Effector memory CD8-positive, alpha-beta T cell (primary cell): ENCODE data around the gene ITGAV.

ENCODE experiments used
- ATAC-seq: fragments of 150-1000 bp; cut with Tn5 transposase; replicated peaks from 2 replicates; pipeline ENCODE4 v1.10.0; 2021; ENCODE audit warnings: mild to moderate bottlenecking, moderate library complexity
- DNase-seq, 3 experiments: peaks; one replicate each; pipeline ENCODE4 v3.0.0; 2021
- H3K27ac Mint-ChIP-seq, 2 donors: one replicate each; pipeline ENCODE4 v1.8.0; 2022; ENCODE audit warnings: mild to moderate bottlenecking in 2 of 2, mixed read lengths in 2 of 2, moderate library complexity in 2 of 2
- H3K27me3 Mint-ChIP-seq, 2 donors: one replicate each; pipeline ENCODE4 v1.8.0; 2022; ENCODE audit warnings: mixed read lengths in 2 of 2
- H3K36me3 Mint-ChIP-seq: one replicate; pipeline ENCODE4 v1.8.0; 2022; ENCODE audit warnings: mild to moderate bottlenecking, moderate library complexity, mixed read lengths; ENCODE audit not compliant: insufficient read depth
- H3K4me1 Mint-ChIP-seq, 2 donors: one replicate each; pipeline ENCODE4 v1.8.0; 2022; ENCODE audit warnings: low read depth in 2 of 2, mixed read lengths in 2 of 2
- H3K4me3 Mint-ChIP-seq, 2 donors: one replicate each; pipeline ENCODE4 v1.8.0; 2022; ENCODE audit warnings: mild to moderate bottlenecking in 2 of 2, mixed read lengths in 2 of 2, moderate library complexity in 2 of 2
- H3K9me3 Mint-ChIP-seq, 2 donors: one replicate each; pipeline ENCODE4 v1.8.0; 2022; ENCODE audit warnings: mixed read lengths in 2 of 2

Gene ITGAV

GRCh38 chr2:186728631-186729030 is 138.8 kb downstream of the ITGAV start:
- no peak for DNase-seq
- Mint-ChIP-seq H3K4me3 (no peak overlapping the region), H3K4me1 (no peaks in the 10 kb centered on the region), H3K9me3 (no peaks in the 10 kb centered on the region), H3K36me3 (no peaks in the 10 kb centered on the region), H3K27ac (no peak overlapping the region), H3K27me3 (no peaks in the 10 kb centered on the region)
- no peak for ATAC-seq
